Measurements from ENCODE around the gene NRIP1. TPM values are rescaled to one million over a fixed set of nuclear protein-coding genes. Genes with fewer than 3 reads are reported as not detected.
"Not testable (repeated sequence)": the region's sequence is repeated elsewhere in the genome, so short reads cannot be mapped to it uniquely, and the experiment has no call there.

Gene NRIP1
- total RNA-seq, 1 donor from 2014 or later: 19.3 TPM

GRCh38 chr21:15039607-15040299 is 25.0 kb downstream of the NRIP1 start:
- ATAC-seq: no peak

DNA sequence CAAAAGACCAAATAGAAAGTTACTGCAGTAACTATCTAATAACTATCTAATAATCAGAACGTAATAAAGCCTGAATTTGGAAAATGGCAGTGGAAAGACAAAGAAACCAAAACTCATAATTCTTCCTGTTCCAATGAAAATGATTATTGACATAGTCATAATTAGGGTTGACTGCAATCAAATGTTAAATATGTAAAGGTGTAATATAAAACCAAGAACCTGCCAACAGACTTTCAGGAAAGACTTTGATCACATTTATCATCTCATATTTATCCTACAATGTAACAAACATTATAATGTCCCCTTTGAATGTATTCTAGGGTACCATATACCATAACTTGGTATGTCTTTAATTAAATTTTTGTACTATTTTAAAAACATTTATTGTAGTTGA is 26.9 kb downstream of the NRIP1 start:
- ATAC-seq: no peak

More at GRCh38 chr21:15039607-15040299, 25.0 kb downstream of the NRIP1 start:
- DNase-seq (ENCODE audit: low spot score): no peak

GRCh38 chr21:15037095-15037899 is 27.5 kb downstream of the NRIP1 start:
- ATAC-seq: no peak
- no peak for DNase-seq (ENCODE audit: low spot score)

More for the DNA sequence above, 26.9 kb downstream of the NRIP1 start:
- no peak for DNase-seq (ENCODE audit: low spot score)

DNA sequence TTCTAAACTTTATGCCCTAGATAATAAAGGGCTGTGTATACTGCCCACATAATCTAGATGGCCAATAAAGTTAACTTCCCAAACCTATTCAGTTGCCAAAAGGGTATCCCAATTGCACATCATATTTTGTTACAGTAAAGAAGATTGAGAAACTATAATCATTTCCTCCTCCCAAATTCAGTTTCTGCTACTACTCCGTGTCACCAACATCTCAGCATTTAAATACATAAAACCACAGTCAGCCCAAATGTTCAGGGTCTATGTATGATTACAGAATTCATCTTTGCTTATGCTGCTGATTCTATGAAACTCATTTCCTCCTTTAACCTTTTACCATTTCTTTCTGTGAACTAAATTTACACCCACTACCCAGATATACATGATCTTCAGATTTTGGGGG is 28.6 kb downstream of the NRIP1 start:
- DNase-seq (ENCODE audit: low spot score) (no peak), ATAC-seq (no peak)

- DNase-seq (ENCODE audit: low spot score): no peak
- peak; percentile 55 for ATAC-seq
Observed at GRCh38 chr21:15034126-15034853, 30.5 kb downstream of the NRIP1 start.

GRCh38 chr21:15031790-15032357 is 32.9 kb downstream of the NRIP1 start:
- no peak for ATAC-seq
- no peak for DNase-seq (ENCODE audit: low spot score)

DNA sequence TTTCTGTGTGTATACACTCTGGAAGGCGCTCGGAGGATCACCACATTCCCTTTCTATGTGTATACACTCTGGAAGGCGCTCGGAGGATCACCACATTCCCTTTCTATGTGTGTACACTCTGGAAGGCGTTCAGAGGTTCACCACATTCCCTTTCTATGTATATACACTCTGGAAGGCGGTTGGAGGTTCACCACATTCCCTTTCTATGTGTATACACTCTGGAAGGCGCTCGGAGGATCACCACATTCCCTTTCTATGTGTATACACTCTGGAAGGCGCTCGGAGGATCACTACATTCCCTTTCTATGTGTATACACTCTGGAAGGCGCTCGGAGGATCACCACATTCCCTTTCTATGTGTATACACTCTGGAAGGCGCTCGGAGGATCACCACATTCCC is 33.4 kb downstream of the NRIP1 start:
- DNase-seq (ENCODE audit: low spot score); ATAC-seq: not testable (repeated sequence)

DNA sequence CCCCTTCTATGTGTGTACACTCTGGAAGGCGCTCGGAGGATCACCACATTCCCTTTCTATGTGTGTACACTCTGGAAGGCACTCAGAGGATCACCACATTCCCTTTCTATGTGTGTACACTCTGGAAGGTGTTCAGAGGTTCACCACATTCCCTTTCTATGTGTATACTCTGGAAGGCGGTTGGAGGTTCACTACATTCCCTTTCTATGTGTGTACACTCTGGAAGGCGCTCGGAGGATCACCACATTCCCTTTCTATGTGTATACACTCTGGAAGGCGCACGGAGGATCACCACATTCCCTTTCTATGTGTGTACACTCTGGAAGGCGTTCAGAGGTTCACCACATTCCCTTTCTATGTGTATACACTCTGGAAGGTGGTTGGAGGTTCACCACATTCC is 33.9 kb downstream of the NRIP1 start:
- not testable (repeated sequence) for ATAC-seq; DNase-seq (ENCODE audit: low spot score)

GRCh38 chr21:15029077-15029476 is 35.7 kb downstream of the NRIP1 start:
- no peak for ATAC-seq
- no peak for DNase-seq (ENCODE audit: low spot score)

DNA sequence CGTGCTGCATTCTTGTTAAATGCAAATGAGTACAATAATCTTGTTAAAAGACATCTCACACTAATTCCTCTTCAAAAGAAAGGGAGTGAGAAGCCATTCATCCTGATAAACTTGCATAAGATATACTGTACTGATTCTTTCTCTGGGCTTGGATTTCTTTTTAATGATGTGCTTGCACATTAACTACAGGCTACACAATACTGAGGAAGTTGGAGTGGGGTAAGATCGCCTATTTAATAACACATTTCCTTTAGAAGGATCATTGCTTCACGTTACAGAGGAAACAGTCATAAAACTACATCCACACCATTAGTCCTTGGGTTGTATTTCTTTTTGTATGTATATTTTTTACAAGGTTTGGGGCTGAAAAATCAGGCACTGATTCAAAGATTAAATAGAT is 36.6 kb downstream of the NRIP1 start:
- ATAC-seq (peak; percentile 20), DNase-seq (ENCODE audit: low spot score) (no peak)

- no peak for DNase-seq (ENCODE audit: low spot score)
- peak; percentile 47 for ATAC-seq
Observed at GRCh38 chr21:15027056-15027455, 37.7 kb downstream of the NRIP1 start.

DNA sequence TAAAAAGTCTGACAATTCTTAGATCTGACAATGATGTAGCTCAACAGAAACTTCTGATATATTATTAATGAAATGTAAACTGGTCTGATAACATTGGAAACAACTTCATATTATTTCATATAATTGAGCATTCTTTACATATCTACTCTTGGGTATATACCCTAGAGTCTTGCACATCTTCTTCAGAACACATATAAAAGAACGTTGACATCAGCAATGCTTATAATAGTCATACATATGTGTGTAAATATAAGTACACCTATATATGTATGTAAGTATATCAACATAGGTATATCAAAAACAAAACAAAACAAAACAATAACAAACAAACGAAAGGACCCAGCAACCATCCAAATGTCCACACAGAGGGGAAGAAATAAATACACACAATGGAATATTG is 38.4 kb downstream of the NRIP1 start:
- no peak for DNase-seq (ENCODE audit: low spot score)
- no peak for ATAC-seq

- DNase-seq (ENCODE audit: low spot score) (no peak), ATAC-seq (no peak)
Observed at GRCh38 chr21:15023776-15024175, 41.0 kb downstream of the NRIP1 start.

GRCh38 chr21:15022608-15023261 is 42.1 kb downstream of the NRIP1 start:
- DNase-seq (ENCODE audit: low spot score): no peak
- ATAC-seq: no peak

DNA sequence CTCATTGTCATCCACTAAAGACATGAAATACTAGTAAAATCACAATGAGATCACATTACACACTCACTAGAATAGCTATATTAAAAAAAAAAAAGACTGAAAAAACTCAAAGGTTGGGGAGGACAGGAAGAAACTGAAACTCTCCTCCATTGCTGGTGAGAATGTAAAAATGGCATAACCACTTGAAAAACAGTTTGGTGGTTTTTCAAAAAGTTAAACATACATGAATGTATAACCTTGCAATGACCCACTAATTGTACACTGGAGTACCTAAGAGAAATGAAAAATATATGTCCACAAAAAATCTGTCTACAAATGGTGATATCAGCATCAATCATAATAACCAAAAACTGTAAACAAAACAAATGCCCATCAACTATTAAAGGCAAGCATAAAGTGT is 44.0 kb downstream of the NRIP1 start:
- DNase-seq (ENCODE audit: low spot score): no peak

DNA sequence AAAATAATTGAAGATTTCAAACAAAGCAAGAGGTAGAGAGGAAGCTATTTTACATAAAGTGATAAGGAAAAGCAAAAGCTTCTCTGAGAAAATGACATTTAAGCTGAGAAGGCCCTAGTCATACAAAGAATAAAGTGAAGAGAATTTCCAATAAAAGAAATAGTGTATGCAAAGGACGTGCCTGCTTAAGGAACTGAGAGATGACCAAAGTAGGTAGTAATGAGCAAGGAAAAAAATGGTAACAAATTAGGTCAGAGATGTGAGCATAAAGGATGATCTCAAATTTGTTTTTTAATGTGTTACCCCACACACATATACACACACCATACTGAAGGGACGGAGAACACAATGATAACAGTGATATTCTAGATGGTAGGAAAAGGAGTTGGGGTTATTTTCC is 46.4 kb downstream of the NRIP1 start:
- no peak for DNase-seq (ENCODE audit: low spot score)
- ATAC-seq: no peak

More for the DNA sequence above, 44.0 kb downstream of the NRIP1 start:
- no peak for ATAC-seq

- DNase-seq (ENCODE audit: low spot score) (no peak), ATAC-seq (no peak)
Observed at GRCh38 chr21:15015622-15016471, 49.0 kb downstream of the NRIP1 start.

DNA sequence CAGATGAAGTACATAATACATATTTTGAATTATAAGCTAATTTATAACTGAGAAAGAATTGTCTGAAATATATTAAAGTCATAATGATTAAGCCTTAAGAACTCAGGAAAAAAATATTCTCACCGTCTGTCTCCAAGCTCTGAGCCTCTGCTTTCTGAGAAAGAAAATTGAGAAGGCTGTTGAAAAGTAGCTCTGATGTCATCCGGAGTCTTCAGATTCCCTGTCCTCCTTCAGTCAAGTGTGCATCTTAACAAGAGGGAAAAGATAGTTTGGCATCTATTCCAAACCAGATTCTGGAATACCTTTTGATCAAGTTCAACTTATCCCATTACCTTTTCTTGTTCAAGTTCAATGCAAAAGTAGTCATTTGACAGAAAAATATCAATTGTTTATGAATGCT is 50.6 kb downstream of the NRIP1 start:
- no peak for ATAC-seq
- DNase-seq (ENCODE audit: low spot score): no peak

GRCh38 chr21:15011967-15012366 is 52.8 kb downstream of the NRIP1 start:
- ATAC-seq (no peak), DNase-seq (ENCODE audit: low spot score) (no peak)

- ATAC-seq: no peak
Observed at GRCh38 chr21:15010645-15011044, 54.2 kb downstream of the NRIP1 start.

More at GRCh38 chr21:15010645-15011044, 54.2 kb downstream of the NRIP1 start:
- DNase-seq (ENCODE audit: low spot score): no peak

Data from left lobe of liver (tissue), 2 donors.